Left colon (tissue), 2 donors: Measurements from ENCODE around the gene URB2. TPM values are rescaled to one million over a fixed set of nuclear protein-coding genes. Genes with fewer than 3 reads are reported as not detected.
"Not testable (repeated sequence)": the region's sequence is repeated elsewhere in the genome, so short reads cannot be mapped to it uniquely, and the experiment has no call there.

Source experiments
- ATAC-seq: fragments of 200-7000 bp; cut with Tn5 transposase; one replicate; pipeline ENCODE4 v1.9.1; 2020; ENCODE audit warnings: mild to moderate bottlenecking, moderate library complexity
- DNase-seq, 2 donors: peaks; one replicate each; pipeline ENCODE4 v3.0.0-alpha.2; 2020
- intact Hi-C, 2 donors: fragments of 100-400 bp; cut with DNase I in 1 of 2; cut with micrococcal nuclease in 1 of 2; formaldehyde crosslinking; loops; one replicate each; pipeline versions ENCODE4 v1.11.2 to v1.14.0; 2022; cut with DNase I, micrococcal nuclease
- long read RNA-seq: library from polyadenylated mRNA; unstranded; transcript quantifications from one replicate; pipeline ENCODE4 v2.0.0, GENCODE V29; 2021
- total RNA-seq, 2 donors: library from RNA; stranded (reverse); fragmentation: NEBNext Ultra II Directional; extraction: Animal tissue kit (Norgen Biotek cat#: 25700); gene quantifications; one replicate each; pipeline ENCODE4 v1.2.1, GENCODE V29; 2021
- donor health status: DM: no; HTN: no; CAD: no.
- donor health status: DM: yes; HTN: yes; CAD: no.

The URB2 gene
- 1 to 10 TPM; 5.0 to 7.4 TPM for total RNA-seq
- long read RNA-seq, full-length matches to known transcripts = 2 of 5 reads
- long read RNA-seq, partial matches to known transcripts = 2 of 5 reads
- long read RNA-seq, other reads (novel, unspliced or antisense) = 1 of 5 reads

DNA sequence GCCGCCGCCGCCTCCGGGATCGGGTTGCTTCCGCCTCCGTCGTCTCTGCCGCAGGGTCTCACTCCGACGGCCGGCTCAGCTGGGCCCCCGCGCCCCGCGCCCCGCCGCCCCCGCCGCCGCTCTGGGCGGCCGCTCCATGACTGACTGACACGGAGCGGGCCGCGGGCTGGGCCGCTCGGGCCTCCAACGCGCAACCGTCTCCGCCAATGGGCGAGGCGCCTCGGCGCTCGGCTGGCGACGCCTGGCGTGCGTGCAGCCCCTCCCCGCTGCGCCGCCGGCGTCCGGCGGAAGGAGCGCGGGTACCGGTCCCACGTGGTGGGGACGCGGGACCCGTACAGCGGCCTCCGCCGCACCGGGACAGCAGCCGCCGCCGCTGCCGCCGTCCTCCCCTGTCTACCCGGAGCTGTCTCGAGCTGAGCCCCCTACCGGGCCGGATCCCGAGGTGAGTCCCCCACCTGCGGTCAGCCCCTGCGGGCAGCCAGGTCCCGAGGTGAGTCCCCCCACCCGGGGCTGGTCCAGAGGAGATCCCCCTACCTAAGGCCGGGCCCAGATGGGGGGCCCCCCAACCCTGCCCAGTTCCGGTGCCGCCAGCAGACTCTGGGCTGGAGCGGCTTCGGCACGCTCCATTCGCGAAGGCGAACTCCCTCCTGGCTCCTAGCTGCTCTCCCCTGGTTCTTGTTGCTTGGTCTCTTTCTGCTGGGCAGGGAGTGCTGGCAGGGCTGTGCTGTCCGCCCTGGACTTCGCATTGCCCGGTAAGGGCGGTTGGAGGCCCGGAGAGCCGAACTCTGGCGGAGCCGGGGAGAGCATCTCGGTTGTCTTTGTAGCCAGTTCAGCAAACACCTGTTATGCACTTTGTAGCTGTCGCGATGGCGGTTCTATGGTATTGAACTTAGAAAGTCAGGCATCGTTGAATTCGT lies at the start of gene URB2, which contains the start of gene TAF5L:
Gene URB2 (plus strand): TSS at position 333 of the 917 bp plus-strand sequence. CDS start 1,387 bp downstream, outside the sequence.
Gene TAF5L (minus strand): TSS at position 208 of the 917 bp plus-strand sequence. CDS start 11,640 bp downstream, outside the sequence.
- DNase-seq = peak; percentile 86 to 88
- ATAC-seq = peak; percentile 94
- intact Hi-C loops = loop anchor here in 1 of 2 donors (10.0 kb wide), 1 partner anchor 71 kb away; the partner anchor contains the start of gene ABCB10

DNA sequence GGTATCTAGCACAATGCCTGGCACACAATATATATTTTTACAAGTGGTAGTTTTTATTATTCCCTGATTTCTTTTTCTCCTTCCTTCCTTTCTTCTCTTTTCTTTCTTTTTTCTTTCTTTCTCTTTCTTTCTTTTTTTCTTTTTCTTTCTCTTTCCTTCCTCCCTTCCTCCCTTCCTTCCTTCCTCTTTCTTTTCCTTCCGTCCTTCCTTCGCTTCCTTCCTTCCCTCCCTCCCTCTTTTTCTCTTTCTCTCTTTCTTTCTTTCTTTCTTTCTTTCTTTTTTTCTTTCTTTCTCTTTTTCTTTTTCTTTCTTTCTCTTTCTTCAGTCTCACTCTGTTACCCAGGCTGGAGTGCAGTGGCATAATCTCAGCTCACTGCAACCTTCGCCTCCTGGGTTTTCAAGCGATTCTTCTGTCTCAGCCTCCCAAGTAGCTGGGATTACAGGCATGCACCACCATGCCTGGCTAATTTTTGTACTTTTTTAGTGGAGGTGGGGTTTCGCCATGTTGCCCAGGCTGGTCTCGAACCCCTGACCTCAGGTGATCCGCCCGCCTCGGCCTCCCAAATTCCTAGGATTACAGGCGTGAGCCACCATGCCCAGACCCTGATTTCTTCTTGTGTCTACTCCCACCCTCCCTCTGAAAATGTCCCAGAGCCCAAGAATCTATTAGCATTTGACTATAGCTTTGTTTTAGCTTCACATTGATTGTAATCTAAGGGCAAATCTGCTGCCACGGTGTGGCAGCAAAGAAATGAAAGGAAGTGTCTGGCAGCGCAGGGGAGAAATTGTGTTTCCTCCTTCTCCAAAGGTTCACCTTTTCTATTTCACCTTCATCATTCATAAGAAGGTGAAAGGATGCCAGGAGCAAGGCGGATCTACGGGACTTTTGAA lies 47.6 kb upstream of the URB2 start:
- intact Hi-C loops = no loop called here
- peak in 1 of 2 donors; percentile 18 for DNase-seq
- ATAC-seq = peak; percentile 67

DNA sequence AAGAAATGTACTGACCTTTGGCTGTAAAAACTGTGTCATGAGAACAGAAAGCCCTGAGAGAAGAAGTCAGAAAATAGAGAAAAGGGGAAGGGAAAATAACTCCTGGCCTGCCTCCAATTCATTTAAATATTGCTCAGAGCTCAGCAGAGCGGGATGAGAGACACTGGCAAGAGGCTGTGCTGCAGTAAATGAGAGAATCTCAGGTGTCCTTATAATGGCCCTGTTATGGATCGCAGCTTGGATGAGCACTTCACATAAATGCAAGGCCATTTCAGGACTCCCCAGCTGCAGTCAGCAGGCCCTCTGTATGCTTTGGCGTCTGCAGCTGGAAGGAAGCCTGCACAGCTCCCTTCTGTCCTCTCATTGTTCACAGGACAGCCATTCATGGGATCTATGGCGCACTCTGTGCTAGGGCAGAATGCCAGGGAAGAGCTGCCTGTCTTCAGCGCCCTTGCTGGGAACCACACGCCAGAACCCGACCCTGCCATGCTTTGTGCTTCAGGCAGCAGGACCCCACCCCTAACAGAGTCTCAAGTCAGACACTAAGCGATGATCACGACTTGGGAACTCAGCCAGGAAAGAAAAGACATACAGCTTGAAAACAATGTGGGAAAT lies 46.9 kb upstream of the URB2 start:
- peak; percentile 77 for ATAC-seq
- DNase-seq = peak; percentile 40 to 53
- intact Hi-C loops = no loop called here

DNA sequence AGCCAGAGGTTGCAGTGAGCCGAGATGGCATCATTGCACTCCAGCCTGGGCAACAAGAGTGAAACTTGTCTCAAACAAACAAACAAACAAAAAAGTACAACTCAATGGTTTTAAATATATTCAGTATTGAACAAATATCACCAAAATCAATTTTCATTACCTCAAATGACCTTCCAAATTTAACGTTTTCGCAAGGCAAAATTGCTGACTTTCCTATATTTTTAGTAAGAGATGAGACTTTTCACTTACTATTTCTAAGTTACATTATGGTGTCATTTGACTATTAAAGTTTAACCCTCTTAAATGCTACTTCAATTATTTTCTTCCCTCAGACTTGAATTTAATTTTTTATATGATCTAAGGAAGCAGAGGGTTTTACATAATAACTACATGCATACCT lies 44.6 kb upstream of the URB2 start:
- intact Hi-C loops = no loop called here
- no peak for ATAC-seq

DNA sequence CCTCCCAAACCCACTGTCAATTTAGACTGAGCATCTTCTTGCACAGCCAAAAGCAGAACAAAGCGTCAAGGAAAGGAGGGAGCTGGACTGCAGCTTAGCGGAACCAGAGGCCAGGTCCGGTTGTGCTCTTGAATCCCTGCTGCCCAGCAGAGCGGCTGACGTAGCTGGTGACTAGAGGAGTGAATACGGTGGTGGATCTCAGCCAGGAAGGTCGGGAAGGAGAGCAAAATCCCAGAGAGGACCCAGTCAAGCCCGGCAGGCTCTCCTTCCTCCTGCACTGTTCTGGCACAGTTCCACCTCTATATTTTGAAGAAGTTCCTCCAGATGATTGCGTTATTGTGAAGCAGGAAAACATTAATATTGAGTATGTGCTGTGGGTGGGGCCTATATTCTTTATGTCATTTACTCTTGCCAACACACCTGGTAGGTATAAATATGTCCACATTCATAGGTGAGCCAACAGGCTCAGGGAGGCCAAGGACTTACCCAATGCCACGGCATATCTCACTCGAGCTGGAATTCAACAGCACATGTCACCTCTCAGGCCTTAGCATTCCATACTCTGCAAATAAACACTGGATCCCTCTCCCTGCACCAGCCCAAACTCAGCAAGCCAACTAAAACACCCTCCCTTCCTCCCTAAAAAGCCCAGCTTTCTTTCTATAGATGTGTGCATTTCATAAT lies 43.9 kb upstream of the URB2 start:
- DNase-seq (peak; percentile 34 to 39), ATAC-seq (peak; percentile 64)
- intact Hi-C loops = no loop called here

More for the DNA sequence above, 44.6 kb upstream of the URB2 start:
- no peak for DNase-seq

DNA sequence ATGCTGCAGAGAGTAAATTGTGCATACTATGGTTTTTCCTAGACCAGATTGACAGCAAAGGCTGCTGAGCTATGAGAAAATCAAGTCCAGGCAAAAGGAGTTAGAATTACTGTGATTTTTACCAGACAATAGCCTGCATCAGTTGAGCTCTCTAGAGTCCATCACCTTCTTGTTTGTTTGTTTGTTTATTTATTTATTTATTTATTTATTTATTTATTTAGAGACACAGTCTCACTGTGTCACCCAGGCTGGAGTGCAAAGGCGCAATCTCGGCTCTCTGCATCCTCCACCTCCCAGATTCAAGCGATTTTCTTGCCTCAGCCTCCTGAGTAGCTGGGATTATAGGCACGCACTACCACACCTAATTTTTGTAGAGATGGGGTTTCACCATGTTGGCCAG lies 43.3 kb upstream of the URB2 start:
- intact Hi-C loops = no loop called here
- ATAC-seq (no peak), DNase-seq (no peak)

DNA sequence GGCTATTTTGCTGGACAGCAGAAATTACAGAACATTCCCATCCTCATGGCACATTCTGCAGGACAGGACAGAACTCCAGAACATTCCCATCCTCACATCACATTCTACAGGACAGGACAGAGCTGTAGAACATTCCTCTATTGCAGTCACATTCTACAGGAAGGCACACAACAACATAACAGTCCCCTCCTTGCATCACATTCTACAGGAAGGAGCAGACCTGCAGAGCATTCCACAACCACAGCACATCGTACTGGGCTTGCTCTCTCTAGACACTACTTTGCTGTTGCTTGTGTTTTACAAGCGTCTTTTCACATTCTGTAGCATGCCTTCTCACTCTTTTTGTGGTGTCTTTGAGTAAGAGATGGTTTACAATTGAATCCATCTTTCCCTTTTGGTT lies 40.7 kb upstream of the URB2 start:
- no peak for ATAC-seq
- no peak for DNase-seq
- intact Hi-C loops = no loop called here

DNA sequence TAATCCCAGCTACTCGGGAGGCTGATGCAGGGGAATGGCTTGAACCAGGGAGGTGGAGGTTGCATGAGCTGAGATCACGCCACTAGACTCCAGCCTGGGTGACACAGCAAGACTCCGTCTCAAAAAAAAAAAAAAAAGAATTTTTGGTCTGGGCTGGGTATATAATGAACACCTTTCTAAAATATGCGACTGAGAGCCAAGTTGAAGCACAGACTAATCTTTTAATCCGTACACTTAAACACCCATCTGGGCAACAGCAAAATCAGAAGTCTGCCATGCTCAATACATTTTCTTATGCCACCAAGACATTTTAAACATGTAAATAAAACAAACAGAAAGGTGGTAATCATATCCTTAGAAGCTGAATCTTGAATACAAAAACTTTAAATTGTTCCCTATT lies 35.9 kb upstream of the URB2 start:
- intact Hi-C loops = no loop called here
- DNase-seq = no peak
- no peak for ATAC-seq

DNA sequence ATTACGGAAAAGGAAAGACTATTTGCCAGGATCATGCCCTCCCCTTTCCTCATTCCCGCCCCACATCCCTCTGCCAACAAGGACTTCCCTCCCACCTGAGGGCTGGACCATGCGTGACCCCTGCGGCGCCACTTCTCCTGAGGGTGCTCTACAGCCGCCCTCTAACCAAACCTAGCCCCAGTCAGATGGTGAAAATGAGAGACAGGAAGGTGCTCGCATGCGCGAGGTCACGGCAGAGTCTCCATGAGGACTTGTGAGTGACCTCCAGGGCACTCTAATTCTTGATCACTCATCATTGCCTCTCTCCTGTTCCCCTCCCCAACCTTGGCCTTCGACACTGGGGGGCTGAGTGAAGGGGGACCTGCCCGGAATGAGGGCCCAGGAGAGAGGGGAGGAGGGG lies 32.2 kb upstream of the URB2 start:
- intact Hi-C loops = no loop called here
- ATAC-seq = no peak
- DNase-seq = no peak

DNA sequence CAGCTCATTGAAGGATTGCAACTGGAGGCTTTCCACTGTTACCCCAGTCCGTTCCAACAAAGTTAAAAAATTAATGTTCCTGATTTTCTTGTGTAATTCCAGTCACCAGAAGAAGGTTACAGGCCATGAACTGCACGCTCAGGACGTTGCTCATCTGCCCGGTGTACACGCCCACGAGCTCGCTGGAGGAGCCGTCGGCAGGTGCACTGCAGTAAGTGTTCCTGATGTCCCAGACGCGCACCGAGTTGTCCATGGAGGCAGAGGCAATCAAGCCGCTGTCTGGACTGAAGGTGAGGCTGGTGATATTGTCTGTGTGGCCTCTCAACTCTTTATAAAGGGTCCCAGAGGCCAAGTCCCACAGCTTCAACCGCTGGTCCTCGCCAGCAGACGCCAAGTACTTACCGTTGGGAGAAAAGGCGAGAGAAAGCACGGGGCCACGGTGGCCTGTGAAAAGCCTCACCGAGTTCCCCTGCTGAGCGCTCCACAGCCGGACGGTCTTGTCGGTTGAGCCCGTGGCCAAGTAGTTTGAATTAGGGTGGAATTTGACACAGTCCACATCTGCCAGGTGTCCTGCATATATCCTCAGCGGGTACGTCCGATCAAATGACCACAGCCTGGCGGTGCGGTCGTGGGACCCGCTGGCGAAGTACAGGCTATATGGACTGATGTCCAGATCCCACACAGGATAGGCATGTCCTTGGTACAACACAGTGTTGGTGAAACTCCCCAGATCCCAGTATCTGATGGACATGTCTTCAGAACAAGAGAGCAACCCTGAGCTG lies 31.6 kb upstream of the URB2 start:
- intact Hi-C loops = no loop called here
- ATAC-seq = no peak
- DNase-seq = no peak

DNA sequence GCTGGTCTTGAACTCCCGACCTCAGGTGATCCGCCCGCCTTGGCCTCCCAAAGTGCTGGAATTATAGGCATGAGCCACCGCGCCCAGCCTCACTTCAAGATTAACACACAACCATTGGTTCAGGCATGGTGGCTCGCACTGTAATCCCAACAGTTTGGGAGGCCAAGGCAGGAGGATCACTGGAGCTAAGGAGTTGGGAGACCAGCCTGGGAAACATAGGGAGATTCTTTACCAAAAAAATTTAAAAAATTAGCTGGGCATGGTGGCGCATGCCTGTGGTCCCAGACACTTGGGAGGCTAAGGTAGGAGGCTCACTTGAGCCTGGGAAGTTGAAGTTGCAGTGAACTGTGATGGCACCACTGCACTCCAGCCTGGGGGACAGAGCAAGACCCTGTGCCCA lies 30.2 kb upstream of the URB2 start:
- ATAC-seq, DNase-seq, intact Hi-C loops: not testable (repeated sequence)

DNA sequence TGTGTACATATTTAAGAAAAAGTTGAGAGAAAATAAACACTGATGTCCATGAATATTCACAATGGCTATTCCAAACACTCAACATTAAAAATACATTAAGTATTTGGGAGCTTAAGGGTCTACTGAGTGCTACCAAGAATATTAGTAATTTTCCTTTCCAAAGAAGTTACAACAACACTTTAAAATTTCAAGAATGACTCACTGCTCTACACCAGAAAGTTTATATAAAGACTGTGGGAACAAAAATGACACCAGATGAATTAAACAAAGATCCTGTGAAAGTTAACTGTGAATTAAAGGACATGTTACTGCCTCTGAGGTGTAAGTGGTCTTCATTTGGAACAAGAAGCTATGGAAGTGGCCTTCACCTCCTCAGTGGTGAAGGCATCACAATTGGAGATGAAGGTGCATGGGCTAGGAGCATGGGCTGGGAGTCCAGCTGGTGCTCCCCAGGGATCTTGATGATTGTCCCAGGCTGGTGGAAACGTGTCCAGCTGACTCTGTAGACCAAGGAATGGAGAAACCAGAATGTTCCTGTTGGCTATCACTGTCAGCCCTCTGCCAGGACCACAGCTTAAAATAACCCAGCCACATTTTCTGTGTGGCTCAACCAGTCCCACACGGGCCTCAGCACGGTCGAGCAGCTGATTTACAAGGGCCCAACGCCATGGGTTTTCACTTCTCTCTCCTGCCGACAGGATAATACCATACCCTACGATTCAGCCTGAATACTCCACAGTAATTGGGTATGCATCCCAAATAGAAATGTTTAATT lies 28.9 kb upstream of the URB2 start:
- ATAC-seq = peak; percentile 20
- intact Hi-C loops = no loop called here
- peak; percentile 12 to 53 for DNase-seq

DNA sequence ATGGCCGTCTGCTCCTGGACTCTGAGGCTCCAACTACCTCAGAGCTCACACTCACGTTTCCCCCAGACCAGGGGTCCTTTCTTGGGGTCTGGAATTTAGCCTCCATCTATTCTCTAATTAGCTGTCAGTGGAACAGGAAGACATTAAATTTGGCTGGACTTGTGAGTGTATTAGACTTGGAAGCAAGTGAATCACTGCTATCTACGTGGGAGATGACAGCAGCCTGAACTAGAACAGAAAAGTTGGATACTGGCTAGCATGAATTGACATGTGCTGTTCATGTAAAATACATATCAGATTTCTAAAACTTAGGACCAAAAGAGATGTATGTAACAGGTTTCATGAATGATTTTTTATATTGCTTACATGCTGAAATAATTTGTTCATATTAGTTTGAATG lies 28.2 kb upstream of the URB2 start:
- intact Hi-C loops = no loop called here
- ATAC-seq = no peak
- DNase-seq = no peak

DNA sequence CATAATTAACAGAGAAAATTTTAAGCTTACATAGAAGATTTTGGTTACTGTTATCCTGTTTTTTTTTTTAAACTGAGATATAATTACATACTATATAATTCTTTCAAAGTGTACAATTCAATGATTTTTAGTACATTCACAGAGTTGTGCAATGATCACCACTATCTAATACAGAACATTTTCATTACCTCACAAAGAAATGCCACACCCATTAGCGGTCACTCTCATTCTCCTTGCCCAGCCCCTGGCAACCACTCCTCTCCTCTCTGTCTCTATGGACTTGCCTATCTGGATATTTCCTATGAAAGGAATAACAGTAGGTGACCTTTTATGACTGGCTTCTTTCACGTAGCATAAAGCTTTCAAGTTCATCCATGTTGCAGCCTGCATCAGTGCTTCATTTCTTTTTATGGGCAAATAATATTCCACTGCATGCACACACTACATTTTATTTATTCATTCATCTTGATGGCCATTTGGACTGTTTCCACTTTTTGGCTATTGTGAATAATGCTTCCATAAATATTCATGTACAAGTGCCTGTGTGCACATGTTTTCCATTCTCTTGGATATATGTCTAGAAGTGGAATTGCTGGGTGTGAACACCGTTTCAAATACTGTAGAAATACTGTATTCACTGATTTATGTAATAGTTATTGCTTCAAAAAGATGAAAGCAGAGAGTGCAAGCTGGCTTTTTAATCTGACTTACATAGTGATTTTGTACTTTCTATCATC lies 26.7 kb upstream of the URB2 start:
- DNase-seq (no peak), ATAC-seq (no peak)
- intact Hi-C loops = no loop called here

DNA sequence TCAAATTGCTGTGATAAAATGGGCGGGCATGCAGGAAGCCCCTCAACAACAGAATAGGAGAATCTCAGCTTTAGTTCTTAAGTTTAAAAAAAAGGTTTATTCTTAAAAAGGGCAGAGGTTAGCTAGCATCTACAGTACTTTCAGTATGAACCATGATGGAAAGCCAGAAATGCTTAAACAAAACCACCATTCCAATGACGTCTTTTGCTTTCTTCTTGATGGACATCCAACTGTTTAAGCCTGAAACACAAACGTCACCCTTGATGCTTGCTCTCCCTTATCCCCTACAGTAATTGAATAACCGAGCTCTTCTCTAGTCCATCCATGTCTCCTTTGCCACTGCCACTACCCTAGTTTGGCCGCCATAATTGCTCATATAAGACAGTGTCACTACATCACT lies 25.8 kb upstream of the URB2 start:
- ATAC-seq = no peak
- DNase-seq = no peak
- intact Hi-C loops = no loop called here

DNA sequence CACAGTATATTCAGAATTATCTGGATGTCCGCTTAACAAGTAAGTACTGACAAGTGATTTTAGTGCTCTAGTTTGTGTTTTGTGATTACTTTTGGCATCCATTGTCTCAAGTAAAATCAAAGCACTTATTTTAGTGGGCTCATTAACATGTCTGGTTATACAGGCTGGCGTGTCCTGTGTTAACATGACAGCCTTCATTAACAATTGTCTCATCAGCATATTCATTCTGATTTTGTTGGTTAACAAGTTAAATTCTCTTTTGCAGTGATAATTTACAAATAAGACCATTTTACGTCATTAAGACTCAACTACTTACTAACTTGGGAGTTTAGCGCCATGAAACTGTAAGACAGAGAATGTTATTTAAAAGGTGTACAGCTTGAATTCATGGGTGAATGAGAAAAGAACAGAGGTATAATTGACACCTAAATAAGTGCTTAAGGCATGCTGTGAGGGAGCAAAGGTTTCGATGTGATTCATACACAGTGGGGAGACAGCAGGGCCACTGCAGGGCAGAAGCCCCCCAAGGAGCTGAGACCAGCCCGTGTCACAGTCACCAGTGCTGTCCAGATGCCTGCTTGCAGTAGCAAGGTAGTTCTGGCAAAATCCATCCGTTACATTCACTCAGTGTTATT lies 22.6 kb upstream of the URB2 start:
- ATAC-seq (no peak), DNase-seq (no peak)
- intact Hi-C loops = no loop called here
